B cell (primary cell): ENCODE results near the gene COL13A1.

Experiments used
- EZH2 ChIP-seq: IDR thresholded peaks from 2 replicates; pipeline ENCODE4 v1.6.1; 2012; ENCODE audit warnings: borderline replicate concordance, low read depth, mild to moderate bottlenecking, moderate library complexity, low read length; ENCODE audit not compliant: insufficient read depth, poor library complexity, severe bottlenecking
- TF ChIP-seq, protein P1 (sequence below): fragments of 200-600 bp; IDR thresholded peaks from one replicate; pipeline ENCODE4 v1.8.0; 2022; ENCODE audit warnings: antibody characterized with exemption, mild to moderate bottlenecking

DNA sequence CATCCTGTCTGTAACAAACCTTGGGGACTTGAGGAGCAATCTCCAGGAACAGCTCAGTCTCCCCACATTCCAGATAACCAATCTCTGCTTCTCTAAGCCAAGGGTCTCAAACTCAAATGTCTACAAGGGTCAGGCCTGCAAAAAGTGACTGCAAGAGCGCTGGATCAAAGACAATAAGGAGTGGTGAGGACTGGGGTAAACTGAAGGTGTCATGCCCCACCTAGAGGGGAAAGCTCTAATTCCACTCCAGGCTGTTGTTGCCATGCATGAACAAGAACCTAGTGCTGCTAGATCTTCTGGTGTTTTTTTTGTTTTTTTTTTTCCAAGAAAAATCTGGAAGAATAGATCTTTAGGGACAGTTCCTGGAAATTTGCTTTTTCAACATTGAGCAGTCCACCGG is 133.1 kb downstream of the COL13A1 start:
- TF ChIP-seq, protein P1, sequence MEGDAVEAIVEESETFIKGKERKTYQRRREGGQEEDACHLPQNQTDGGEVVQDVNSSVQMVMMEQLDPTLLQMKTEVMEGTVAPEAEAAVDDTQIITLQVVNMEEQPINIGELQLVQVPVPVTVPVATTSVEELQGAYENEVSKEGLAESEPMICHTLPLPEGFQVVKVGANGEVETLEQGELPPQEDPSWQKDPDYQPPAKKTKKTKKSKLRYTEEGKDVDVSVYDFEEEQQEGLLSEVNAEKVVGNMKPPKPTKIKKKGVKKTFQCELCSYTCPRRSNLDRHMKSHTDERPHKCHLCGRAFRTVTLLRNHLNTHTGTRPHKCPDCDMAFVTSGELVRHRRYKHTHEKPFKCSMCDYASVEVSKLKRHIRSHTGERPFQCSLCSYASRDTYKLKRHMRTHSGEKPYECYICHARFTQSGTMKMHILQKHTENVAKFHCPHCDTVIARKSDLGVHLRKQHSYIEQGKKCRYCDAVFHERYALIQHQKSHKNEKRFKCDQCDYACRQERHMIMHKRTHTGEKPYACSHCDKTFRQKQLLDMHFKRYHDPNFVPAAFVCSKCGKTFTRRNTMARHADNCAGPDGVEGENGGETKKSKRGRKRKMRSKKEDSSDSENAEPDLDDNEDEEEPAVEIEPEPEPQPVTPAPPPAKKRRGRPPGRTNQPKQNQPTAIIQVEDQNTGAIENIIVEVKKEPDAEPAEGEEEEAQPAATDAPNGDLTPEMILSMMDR, result no peak
- TF ChIP-seq EZH2, result no peak
